BLaER1 (cell line): Measurements from ENCODE around the gene RHOXF2.
A peak's percentile ranks its signal among the peaks of the same experiment; 100 is the strongest.
"Not testable (repeated sequence)": the region's sequence is repeated elsewhere in the genome, so short reads cannot be mapped to it uniquely, and the experiment has no call there.

Experiments used
- H3K27ac ChIP-seq: shearing (Covaris generic); formaldehyde crosslinking; 2 replicates; pipeline ENCODE4 v1.8.1; 2022
- H3K27me3 ChIP-seq: shearing (Covaris generic); formaldehyde crosslinking; 2 replicates; pipeline ENCODE4 v1.8.1; 2022
- H3K36me3 ChIP-seq: shearing (Covaris generic); formaldehyde crosslinking; 2 replicates; pipeline ENCODE4 v1.8.1; 2022
- H3K4me1 ChIP-seq: shearing (Covaris generic); formaldehyde crosslinking; 2 replicates; pipeline ENCODE4 v1.8.1; 2022
- H3K4me2 ChIP-seq: shearing (Covaris generic); formaldehyde crosslinking; 2 replicates; pipeline ENCODE4 v1.8.1; 2022
- H3K4me3 ChIP-seq: shearing (Covaris generic); formaldehyde crosslinking; 2 replicates; pipeline ENCODE4 v1.8.1; 2022
- H3K9ac ChIP-seq: shearing (Covaris generic); formaldehyde crosslinking; 2 replicates; pipeline ENCODE4 v1.8.1; 2022
- H3K9me3 ChIP-seq: shearing (Covaris generic); formaldehyde crosslinking; 2 replicates; pipeline ENCODE4 v1.8.1; 2022
- H4K20me1 ChIP-seq: shearing (Covaris generic); formaldehyde crosslinking; 2 replicates; pipeline ENCODE4 v1.8.1; 2022
- Cebpa-rat ChIP-seq: shearing (Covaris generic); IDR thresholded peaks from 2 replicates; pipeline ENCODE4 v1.8.1; 2022

The RHOXF2 gene, protein sequence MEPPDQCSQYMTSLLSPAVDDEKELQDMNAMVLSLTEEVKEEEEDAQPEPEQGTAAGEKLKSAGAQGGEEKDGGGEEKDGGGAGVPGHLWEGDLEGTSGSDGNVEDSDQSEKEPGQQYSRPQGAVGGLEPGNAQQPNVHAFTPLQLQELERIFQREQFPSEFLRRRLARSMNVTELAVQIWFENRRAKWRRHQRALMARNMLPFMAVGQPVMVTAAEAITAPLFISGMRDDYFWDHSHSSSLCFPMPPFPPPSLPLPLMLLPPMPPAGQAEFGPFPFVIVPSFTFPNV

DNA sequence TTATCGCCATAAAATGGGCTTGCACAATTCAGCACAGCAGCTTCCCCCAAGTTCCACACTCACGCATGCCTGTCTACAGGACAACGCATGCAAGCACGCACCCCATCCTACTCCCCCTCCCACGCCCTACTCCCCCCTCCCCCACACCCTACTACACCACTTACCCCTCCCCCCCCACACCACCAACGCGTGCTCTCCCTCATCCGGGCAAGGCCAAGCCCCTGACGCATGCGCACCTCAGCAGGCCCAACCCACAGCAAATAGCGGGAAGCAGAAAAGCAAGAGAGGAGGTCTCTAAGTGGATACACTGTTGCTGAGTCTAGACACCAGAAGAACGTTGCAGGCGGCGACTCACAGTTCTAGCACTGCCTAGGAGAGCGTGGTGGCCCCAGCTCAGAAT lies at the start of gene RHOXF2:
RHOXF2 (plus strand) TSS at position 301 of the 400 bp plus-strand sequence. CDS start 138 bp downstream, outside the sequence.
- H3K9ac ChIP-seq, H3K27ac ChIP-seq, H3K4me3 ChIP-seq: not testable (repeated sequence)

DNA sequence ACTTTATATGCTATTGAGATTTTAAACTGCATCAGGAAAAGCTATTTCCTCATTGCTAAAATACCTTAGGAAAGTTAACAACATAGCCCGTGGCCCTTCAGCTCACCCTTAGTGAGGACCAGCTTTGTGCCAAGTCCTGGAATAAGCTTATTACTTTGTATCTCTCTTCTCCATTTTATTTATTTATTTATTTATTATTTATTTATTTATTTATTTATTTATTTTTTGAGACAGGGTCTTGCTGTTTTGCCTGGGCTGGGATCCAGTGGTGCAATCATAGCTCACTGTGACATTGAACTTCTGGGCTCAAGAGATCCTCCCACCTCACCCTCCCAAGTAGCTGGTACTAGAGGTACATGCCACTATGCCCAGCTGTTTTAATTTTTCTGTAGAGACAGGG lies 49.0 kb upstream of the RHOXF2 start:
- no peak overlapping the region for H3K27ac ChIP-seq
- no peak for TF ChIP-seq Cebpa-rat
- H3K9me3 ChIP-seq = peaks cover 12% of the 10 kb centered on the region
- no peak overlapping the region for H3K4me2 ChIP-seq
- H3K36me3 ChIP-seq = no peaks in the 10 kb centered on the region
- H4K20me1 ChIP-seq = no peaks in the 10 kb centered on the region
- H3K27me3 ChIP-seq = no peaks in the 10 kb centered on the region
- no peak overlapping the region for H3K4me3 ChIP-seq
- H3K9ac ChIP-seq = no peak overlapping the region
- H3K4me1 ChIP-seq = no peaks in the 10 kb centered on the region

More for the DNA sequence above, at the start of gene RHOXF2:
- H3K4me1 ChIP-seq, H3K4me2 ChIP-seq, H3K36me3 ChIP-seq, H3K9me3 ChIP-seq, H4K20me1 ChIP-seq, H3K27me3 ChIP-seq: not testable (repeated sequence)

DNA sequence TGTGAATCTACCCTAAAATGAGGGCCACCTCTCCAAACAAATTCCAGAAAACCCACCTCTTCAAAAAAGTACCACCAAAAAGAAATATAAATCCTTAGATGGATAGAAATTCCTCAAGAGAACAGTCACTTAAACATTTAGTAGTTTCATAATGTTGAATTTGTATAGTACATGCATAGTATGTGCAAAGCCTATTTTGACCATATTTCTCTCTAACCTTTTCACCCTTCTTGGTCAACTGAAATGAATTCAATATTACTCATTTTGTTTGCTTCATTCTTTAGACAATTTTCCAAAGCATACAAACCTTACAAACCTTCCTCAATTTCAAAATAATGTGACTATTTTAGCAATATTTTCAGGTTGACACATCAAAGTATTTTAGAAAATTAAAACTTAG lies 46.8 kb upstream of the RHOXF2 start:
- H3K4me1 ChIP-seq = no peaks in the 10 kb centered on the region
- no peaks in the 10 kb centered on the region; the same call in 1 of the 2 replicates for H3K9me3 ChIP-seq
- H3K36me3 ChIP-seq = no peaks in the 10 kb centered on the region
- no peak overlapping the region for H3K4me2 ChIP-seq
- no peaks in the 10 kb centered on the region for H3K27me3 ChIP-seq
- no peak overlapping the region for H3K27ac ChIP-seq
- no peak overlapping the region for H3K4me3 ChIP-seq
- no peak for TF ChIP-seq Cebpa-rat
- no peaks in the 10 kb centered on the region for H4K20me1 ChIP-seq
- no peak overlapping the region for H3K9ac ChIP-seq

DNA sequence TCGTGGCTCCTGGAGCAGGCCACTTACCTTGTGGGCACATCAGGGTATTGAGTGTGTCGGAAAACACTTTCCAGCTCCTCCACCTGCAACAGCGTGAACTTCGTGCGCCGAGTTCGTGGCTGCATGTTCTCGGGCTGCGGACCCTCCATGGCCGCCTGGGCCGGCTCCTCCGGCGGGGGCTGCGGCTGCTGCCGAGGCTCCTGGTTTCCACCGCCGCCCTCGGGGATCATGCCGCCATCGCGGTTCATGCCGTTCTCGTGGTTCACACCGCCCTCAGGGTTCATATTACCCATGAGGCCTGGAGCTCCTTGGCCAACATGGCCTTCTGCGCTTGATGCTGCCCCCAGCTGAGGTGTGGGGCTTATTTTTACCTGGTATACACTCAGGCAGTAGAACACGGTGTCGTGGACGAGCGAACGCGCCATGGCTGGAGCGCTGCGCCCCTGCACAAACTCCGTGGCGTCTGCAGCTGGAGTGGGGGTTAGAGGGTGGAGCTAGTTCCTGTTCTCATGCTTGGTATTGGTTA lies 42.9 kb upstream of the RHOXF2 start, which contains the start of gene RHOXF1:
RHOXF1 (minus strand) TSS at position 476 of the 526 bp plus-strand sequence; CDS start at position 425, 51 bp downstream.
- H3K4me2 ChIP-seq = no peak within 1 kb of the TSS
- no peaks in the 10 kb centered on the region; the same call in 1 of the 2 replicates for H3K9me3 ChIP-seq
- H4K20me1 ChIP-seq = no peaks in the 10 kb centered on the region
- H3K27ac ChIP-seq = no peak within 1 kb of the TSS
- no peaks in the 10 kb centered on the region for H3K4me1 ChIP-seq
- no peaks in the 10 kb centered on the region for H3K36me3 ChIP-seq
- H3K4me3 ChIP-seq = no peak within 1 kb of the TSS
- H3K27me3 ChIP-seq = no peaks in the 10 kb centered on the region
- no peak for TF ChIP-seq Cebpa-rat
- no peak within 1 kb of the TSS for H3K9ac ChIP-seq

DNA sequence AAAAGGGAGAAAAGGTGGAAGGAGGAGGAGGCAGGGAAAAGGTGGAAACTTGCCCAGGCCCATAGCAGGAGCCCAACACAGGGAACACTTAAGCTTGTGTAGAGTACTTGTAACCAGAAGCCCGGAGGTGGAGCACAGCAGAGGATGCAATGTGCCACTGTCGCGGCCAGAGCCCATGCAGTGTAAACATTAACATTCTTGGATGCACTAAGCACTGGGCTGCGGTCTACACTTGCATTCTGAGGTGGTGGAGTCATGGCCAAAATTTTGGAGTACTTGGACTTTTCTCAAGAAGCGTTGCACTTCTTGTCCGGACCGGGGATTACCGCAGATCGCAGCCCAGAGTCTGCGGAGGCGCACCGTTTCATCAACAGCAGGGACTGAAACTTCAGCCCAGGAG lies 38.2 kb upstream of the RHOXF2 start:
- TF ChIP-seq Cebpa-rat = no peak
- H3K9me3 ChIP-seq = no peaks in the 10 kb centered on the region; the same call in 1 of the 2 replicates
- no peaks in the 10 kb centered on the region for H3K36me3 ChIP-seq
- no peak overlapping the region for H3K4me3 ChIP-seq
- H3K4me1 ChIP-seq = peaks cover 8% of the 10 kb centered on the region
- H4K20me1 ChIP-seq = no peaks in the 10 kb centered on the region
- no peak overlapping the region for H3K9ac ChIP-seq
- H3K27ac ChIP-seq = no peak overlapping the region
- no peak overlapping the region for H3K4me2 ChIP-seq
- H3K27me3 ChIP-seq = no peaks in the 10 kb centered on the region

DNA sequence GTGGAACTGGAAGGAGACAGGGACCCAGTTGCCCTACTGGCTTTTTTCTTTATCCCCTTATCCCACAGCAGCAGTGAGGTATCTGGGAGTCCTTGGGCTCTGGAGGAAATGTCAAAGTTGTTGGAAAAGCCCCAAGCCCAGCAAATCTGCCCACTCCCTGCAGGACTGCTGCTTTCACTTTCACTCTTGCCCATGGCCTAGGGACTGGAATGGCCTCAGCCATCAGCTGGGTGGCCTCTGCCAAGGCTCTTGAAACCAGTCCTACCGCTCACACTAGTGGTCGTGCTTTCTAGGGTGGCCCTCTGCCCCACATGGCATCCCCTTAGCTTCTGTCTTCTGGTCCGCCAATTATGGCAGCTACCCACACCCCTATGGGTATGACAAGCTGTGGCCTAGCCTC lies 33.0 kb upstream of the RHOXF2 start:
- peak overlapping the region; percentile 25 for H3K4me2 ChIP-seq
- H3K4me1 ChIP-seq = peaks cover 12% of the 10 kb centered on the region
- H3K4me3 ChIP-seq = no peak overlapping the region
- H3K36me3 ChIP-seq = no peaks in the 10 kb centered on the region
- H3K9me3 ChIP-seq = peaks cover 4% of the 10 kb centered on the region; the same call in 1 of the 2 replicates
- no peak overlapping the region for H3K27ac ChIP-seq
- no peaks in the 10 kb centered on the region for H4K20me1 ChIP-seq
- H3K27me3 ChIP-seq = no peaks in the 10 kb centered on the region
- no peak for TF ChIP-seq Cebpa-rat
- H3K9ac ChIP-seq = no peak overlapping the region

DNA sequence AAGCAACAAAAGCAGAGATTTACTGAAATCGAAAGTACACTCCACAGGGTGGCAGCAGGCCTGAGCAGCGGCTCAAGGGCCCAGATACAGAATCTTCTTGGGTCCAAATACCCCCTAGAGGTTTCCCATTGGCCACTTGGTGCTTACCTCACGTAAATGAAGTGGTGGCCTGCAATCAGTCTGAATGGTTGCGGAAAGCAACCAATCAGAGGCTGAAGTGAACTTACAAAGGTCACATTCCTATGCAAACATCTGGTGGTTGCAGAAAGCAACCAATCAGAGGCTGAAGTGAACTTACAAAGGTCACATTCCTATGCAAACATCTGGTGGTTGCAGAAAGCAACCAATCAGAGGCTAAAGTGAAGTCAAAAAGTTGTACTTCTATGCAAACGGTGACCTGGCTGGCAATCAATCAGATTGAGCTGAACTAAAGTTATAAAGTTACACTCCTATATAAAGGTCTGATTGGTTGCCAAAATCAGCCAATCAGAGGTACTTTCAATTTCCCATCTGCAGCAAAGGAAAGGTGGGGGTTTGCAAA lies 30.0 kb upstream of the RHOXF2 start:
- peaks cover 12% of the 10 kb centered on the region for H3K4me1 ChIP-seq
- H3K27me3 ChIP-seq = not testable (repeated sequence)

DNA sequence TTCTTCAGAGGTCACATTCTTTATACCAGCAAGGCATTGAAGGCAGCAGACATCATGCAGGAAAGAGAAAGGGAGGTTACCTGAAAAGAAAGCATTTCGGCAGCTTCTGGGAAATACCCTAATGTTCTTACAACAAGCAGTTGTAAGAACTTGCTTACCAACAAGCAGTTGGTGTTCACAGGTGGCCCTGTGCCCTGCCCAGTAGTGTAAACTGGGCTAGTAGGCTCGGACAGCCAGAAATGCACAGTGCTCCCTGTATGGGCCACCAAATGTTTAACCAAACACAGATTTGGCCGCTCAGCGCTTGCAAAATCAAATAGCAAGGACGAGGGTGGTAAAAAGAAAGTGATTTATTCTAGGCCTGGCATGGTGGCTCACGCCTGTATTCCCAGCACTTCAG lies 22.3 kb upstream of the RHOXF2 start:
- no peaks in the 10 kb centered on the region for H4K20me1 ChIP-seq
- TF ChIP-seq Cebpa-rat = no peak
- H3K27me3 ChIP-seq = no peaks in the 10 kb centered on the region
- H3K4me2 ChIP-seq = no peak overlapping the region
- H3K9ac ChIP-seq = no peak overlapping the region
- no peak overlapping the region for H3K27ac ChIP-seq
- H3K4me3 ChIP-seq = no peak overlapping the region
- no peaks in the 10 kb centered on the region for H3K4me1 ChIP-seq
- no peaks in the 10 kb centered on the region for H3K9me3 ChIP-seq
- no peaks in the 10 kb centered on the region for H3K36me3 ChIP-seq

More for the DNA sequence above, 30.0 kb upstream of the RHOXF2 start:
- H3K27ac ChIP-seq, H3K4me3 ChIP-seq, H4K20me1 ChIP-seq, H3K36me3 ChIP-seq, H3K9ac ChIP-seq, H3K9me3 ChIP-seq, H3K4me2 ChIP-seq: not testable (repeated sequence)

DNA sequence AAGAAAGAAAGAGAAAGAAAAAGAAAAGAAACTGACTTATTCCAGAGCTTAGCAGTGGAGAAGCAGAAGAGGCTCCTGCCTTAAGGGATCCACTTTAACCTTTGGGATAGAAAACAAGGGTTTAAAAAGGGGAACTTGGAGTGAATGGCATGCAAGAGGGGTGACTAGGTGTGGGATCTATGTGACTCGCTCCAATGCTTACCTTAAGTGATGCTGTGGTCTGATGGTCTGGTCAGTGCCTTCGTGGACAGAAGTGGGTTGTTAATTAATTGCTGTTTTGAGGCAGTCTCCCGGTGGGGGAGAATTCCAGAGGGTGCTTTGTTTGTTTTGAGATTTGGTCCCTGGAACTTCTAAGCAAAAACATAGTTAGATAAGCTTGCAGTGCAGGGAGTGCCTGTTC lies 21.6 kb upstream of the RHOXF2 start:
- no peaks in the 10 kb centered on the region for H3K9me3 ChIP-seq
- no peak overlapping the region for H3K27ac ChIP-seq
- H3K9ac ChIP-seq = no peak overlapping the region
- H3K27me3 ChIP-seq = no peaks in the 10 kb centered on the region
- H3K4me3 ChIP-seq = no peak overlapping the region
- no peaks in the 10 kb centered on the region for H3K36me3 ChIP-seq
- H3K4me2 ChIP-seq = no peak overlapping the region
- H4K20me1 ChIP-seq = no peaks in the 10 kb centered on the region
- H3K4me1 ChIP-seq = no peaks in the 10 kb centered on the region
- TF ChIP-seq Cebpa-rat = no peak

DNA sequence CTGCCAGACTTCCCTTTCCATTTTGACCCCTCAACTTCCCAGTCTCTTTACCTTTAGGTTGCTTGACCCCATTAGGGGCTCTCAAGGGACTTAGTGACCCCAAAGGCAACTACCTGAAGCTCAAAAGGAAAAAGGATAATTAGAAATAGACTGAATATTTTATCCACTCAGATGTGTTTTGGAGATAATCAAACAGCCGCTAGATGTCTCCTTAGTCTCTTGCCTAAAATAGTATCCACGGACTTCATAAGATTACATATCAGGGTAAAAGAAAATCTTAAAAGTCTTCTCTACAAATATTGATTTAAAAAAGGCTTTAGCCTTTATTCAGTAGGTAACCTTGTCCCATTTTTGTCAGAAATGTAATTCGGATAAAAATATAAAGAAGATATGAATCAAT lies 21.0 kb upstream of the RHOXF2 start:
- no peaks in the 10 kb centered on the region for H3K27me3 ChIP-seq
- H3K4me2 ChIP-seq = no peak overlapping the region
- H3K9ac ChIP-seq = no peak overlapping the region
- no peak overlapping the region for H3K27ac ChIP-seq
- TF ChIP-seq Cebpa-rat = no peak
- H3K4me1 ChIP-seq = no peaks in the 10 kb centered on the region
- no peaks in the 10 kb centered on the region for H3K36me3 ChIP-seq
- H4K20me1 ChIP-seq = no peaks in the 10 kb centered on the region
- no peak overlapping the region for H3K4me3 ChIP-seq
- H3K9me3 ChIP-seq = no peaks in the 10 kb centered on the region
